NCI-H2107 treated with DMSO at 0.1 percent for 48 hours (cell line): ENCODE results near the gene REELD1.

ENCODE experiments used
- DNase-seq: peaks from one replicate; lab custom pipeline; 2025; ENCODE audit not compliant: unreplicated experiment; lab: John Stamatoyannopoulos, UW

Gene REELD1

GRCh38 chr4:146214238-146214637 is at the start of gene REELD1:
Gene REELD1 (plus strand): TSS chr4:146214538. CDS start chr4:146216953, 2,415 bp downstream.
- no peak for DNase-seq

- DNase-seq = no peak
These were observed 49.1 kb upstream of the REELD1 start for GRCh38 chr4:146165221-146165620.

- DNase-seq = no peak
These were observed 48.5 kb upstream of the REELD1 start for GRCh38 chr4:146165840-146166239.

- no peak for DNase-seq
These were observed 44.2 kb upstream of the REELD1 start for GRCh38 chr4:146170149-146170548.

- DNase-seq = peak; percentile 47
These were observed 38.5 kb upstream of the REELD1 start, which contains the start of gene LSM6 for GRCh38 chr4:146175541-146176453. Gene LSM6 (plus strand): TSS chr4:146175718. CDS start chr4:146182922, 7,204 bp downstream.

GRCh38 chr4:146176891-146177290 is 37.4 kb upstream of the REELD1 start:
- no peak for DNase-seq

- no peak for DNase-seq
These were observed 36.2 kb upstream of the REELD1 start for GRCh38 chr4:146178126-146178525.

GRCh38 chr4:146179784-146180370 is 34.5 kb upstream of the REELD1 start:
- no peak for DNase-seq

- no peak for DNase-seq
These were observed 31.9 kb upstream of the REELD1 start for GRCh38 chr4:146182443-146182842.

- no peak for DNase-seq
These were observed 31.1 kb upstream of the REELD1 start for GRCh38 chr4:146183209-146183608.

- no peak for DNase-seq
These were observed 28.3 kb upstream of the REELD1 start for GRCh38 chr4:146186041-146186440.

GRCh38 chr4:146186596-146186995 is 27.7 kb upstream of the REELD1 start:
- no peak for DNase-seq

- no peak for DNase-seq
These were observed 23.9 kb upstream of the REELD1 start for GRCh38 chr4:146190456-146190855.

GRCh38 chr4:146191766-146192458 is 22.4 kb upstream of the REELD1 start:
- DNase-seq = no peak

GRCh38 chr4:146193628-146194027 is 20.7 kb upstream of the REELD1 start:
- DNase-seq = no peak

GRCh38 chr4:146194212-146194611 is 20.1 kb upstream of the REELD1 start:
- no peak for DNase-seq

- no peak for DNase-seq
These were observed 11.7 kb upstream of the REELD1 start for GRCh38 chr4:146202665-146203064.

- no peak for DNase-seq
These were observed 6.9 kb upstream of the REELD1 start for GRCh38 chr4:146207410-146207809.

- DNase-seq = no peak
These were observed 3.4 kb upstream of the REELD1 start for GRCh38 chr4:146210890-146211289.

GRCh38 chr4:146211440-146211839 is 2.9 kb upstream of the REELD1 start:
- DNase-seq = no peak

- DNase-seq = no peak
These were observed 1.6 kb upstream of the REELD1 start for GRCh38 chr4:146212781-146213180.

- no peak for DNase-seq
These were observed 8.0 kb downstream of the REELD1 start for GRCh38 chr4:146222313-146222712.
